SU-DHL-6 (cell line): ENCODE data around the gene CPT1B.

Source experiments
- H2AFZ ChIP-seq: fragments of 200-600 bp; sonication (generic); 2 replicates; pipeline ENCODE4 v1.6.1; 2014; ENCODE audit warnings: low read depth, mild to moderate bottlenecking, moderate library complexity, mixed read lengths, antibody characterized with exemption, low read length; ENCODE audit not compliant: severe bottlenecking
- H3F3A ChIP-seq: fragments of 200-600 bp; shearing (Covaris generic); 2 replicates; pipeline ENCODE4 v1.6.0; 2016; ENCODE audit warnings: antibody characterized with exemption, mild to moderate bottlenecking; ENCODE audit not compliant: insufficient read depth
- H3K27ac ChIP-seq: fragments of 200-600 bp; sonication (generic); 2 replicates; pipeline ENCODE4 v1.5.1; 2016; ENCODE audit warnings: low read depth, mild to moderate bottlenecking, low read length, moderate library complexity, mixed read lengths
- H3K27me3 ChIP-seq: fragments of 200-600 bp; sonication (generic), shearing (Covaris generic); 2 replicates; pipeline ENCODE4 v1.6.0; 2014; ENCODE audit warnings: mild to moderate bottlenecking, low read length
- H3K36me3 ChIP-seq: fragments of 200-600 bp; sonication (generic); 2 replicates; pipeline ENCODE4 v1.6.1; 2014; ENCODE audit warnings: mild to moderate bottlenecking, low read length, mixed read lengths
- H3K4me2 ChIP-seq: fragments of 300-600, 200-600 bp; shearing (Covaris generic), sonication (generic); 2 replicates; pipeline ENCODE4 v1.6.0; 2014; ENCODE audit warnings: low read length, low read depth, mild to moderate bottlenecking; ENCODE audit not compliant: poor library complexity, severe bottlenecking
- H3K4me3 ChIP-seq: fragments of 200-600 bp; sonication (generic); 2 replicates; pipeline ENCODE4 v1.5.1; 2014; ENCODE audit warnings: antibody characterized with exemption, low read length, mild to moderate bottlenecking, mixed read lengths; ENCODE audit not compliant: insufficient read depth, poor library complexity, severe bottlenecking
- H3K79me2 ChIP-seq: fragments of 200-600 bp; sonication (generic); 2 replicates; pipeline ENCODE4 v1.6.1; 2014; ENCODE audit warnings: mild to moderate bottlenecking, low read length, moderate library complexity; ENCODE audit not compliant: insufficient read depth
- H3K9ac ChIP-seq: fragments of 200-600 bp; sonication (generic); 2 replicates; pipeline ENCODE4 v1.7.0; 2014; ENCODE audit warnings: mild to moderate bottlenecking, low read length
- H3K9me2 ChIP-seq: fragments of 200-600 bp; sonication (generic); replicated peaks from 2 replicates; pipeline ENCODE4 v1.6.1; 2014; ENCODE audit warnings: low read length; ENCODE audit not compliant: insufficient read depth
- H3K9me3 ChIP-seq: fragments of 200-600 bp; sonication (generic); 2 replicates; pipeline ENCODE4 v1.6.1; 2014; ENCODE audit warnings: low read length, mixed read lengths; ENCODE audit not compliant: insufficient read depth
- H4K20me1 ChIP-seq: fragments of 200-600 bp; sonication (generic); 2 replicates; pipeline ENCODE4 v1.6.1; 2014; ENCODE audit warnings: low read depth, mild to moderate bottlenecking, antibody characterized with exemption, low read length, moderate library complexity, mixed read lengths
- EZH2phosphoT487 ChIP-seq: fragments of 200-600 bp; sonication (generic), shearing (Covaris generic); conservative IDR thresholded peaks from 2 replicates; pipeline ENCODE4 v1.6.1; 2018; ENCODE audit warnings: mild to moderate bottlenecking, antibody characterized with exemption, low read length, moderate library complexity, mixed read lengths
- TF ChIP-seq, protein P1 (sequence below): fragments of 200-600 bp; sonication (generic); IDR thresholded peaks from one replicate; pipeline ENCODE4 v1.5.1; 2017; ENCODE audit warnings: antibody characterized with exemption, mild to moderate bottlenecking, low read length, moderate library complexity; ENCODE audit not compliant: insufficient read depth, poor library complexity, severe bottlenecking

CPT1B gene

DNA sequence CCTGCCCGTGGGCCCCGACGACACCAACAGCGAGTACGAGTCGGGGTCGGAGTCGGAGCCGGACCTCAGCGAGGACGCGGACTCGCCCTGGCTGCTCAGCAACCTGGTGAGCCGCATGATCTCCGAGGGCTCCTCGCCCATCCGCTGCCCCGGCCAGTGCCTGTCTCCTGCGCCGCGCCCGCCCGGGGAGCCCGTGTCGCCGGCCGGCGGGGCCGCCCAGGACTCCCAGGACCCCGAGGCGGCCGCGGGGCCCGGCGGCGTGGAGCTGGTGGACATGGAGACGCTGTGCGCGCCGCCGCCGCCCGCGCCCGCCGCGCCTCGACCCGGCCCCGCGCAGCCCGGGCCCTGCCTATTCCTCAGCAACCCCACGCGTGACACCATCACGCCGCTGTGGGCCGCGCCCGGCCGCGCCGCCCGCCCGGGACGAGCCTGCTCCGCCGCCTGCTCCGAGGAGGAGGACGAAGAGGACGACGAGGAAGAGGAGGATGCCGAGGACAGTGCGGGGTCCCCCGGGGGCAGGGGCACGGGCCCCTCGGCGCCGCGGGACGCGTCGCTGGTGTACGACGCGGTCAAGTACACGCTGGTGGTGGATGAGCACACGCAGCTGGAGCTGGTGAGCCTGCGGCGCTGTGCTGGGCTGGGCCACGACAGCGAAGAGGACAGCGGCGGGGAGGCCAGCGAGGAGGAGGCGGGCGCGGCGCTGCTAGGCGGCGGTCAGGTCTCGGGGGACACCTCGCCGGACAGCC lies 26.2 kb upstream of the CPT1B start:
- Histone ChIP-seq H3K9me3 (no peaks in the 10 kb centered on the region), H3K36me3 (no peaks in the 10 kb centered on the region), H2AFZ (no peak overlapping the region), H3K79me2 (no peaks in the 10 kb centered on the region), H3K9me2 (no peaks in the 10 kb centered on the region), H3K4me2 (no peak overlapping the region), H3K27ac (no peak overlapping the region), H4K20me1 (no peaks in the 10 kb centered on the region), H3K4me3 (no peak overlapping the region), H3F3A (no peaks in the 10 kb centered on the region), H3K9ac (no peak overlapping the region), H3K27me3 (no peaks in the 10 kb centered on the region)
- TF ChIP-seq, protein P1, sequence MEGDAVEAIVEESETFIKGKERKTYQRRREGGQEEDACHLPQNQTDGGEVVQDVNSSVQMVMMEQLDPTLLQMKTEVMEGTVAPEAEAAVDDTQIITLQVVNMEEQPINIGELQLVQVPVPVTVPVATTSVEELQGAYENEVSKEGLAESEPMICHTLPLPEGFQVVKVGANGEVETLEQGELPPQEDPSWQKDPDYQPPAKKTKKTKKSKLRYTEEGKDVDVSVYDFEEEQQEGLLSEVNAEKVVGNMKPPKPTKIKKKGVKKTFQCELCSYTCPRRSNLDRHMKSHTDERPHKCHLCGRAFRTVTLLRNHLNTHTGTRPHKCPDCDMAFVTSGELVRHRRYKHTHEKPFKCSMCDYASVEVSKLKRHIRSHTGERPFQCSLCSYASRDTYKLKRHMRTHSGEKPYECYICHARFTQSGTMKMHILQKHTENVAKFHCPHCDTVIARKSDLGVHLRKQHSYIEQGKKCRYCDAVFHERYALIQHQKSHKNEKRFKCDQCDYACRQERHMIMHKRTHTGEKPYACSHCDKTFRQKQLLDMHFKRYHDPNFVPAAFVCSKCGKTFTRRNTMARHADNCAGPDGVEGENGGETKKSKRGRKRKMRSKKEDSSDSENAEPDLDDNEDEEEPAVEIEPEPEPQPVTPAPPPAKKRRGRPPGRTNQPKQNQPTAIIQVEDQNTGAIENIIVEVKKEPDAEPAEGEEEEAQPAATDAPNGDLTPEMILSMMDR: no peak
- no peak for TF ChIP-seq EZH2phosphoT487

DNA sequence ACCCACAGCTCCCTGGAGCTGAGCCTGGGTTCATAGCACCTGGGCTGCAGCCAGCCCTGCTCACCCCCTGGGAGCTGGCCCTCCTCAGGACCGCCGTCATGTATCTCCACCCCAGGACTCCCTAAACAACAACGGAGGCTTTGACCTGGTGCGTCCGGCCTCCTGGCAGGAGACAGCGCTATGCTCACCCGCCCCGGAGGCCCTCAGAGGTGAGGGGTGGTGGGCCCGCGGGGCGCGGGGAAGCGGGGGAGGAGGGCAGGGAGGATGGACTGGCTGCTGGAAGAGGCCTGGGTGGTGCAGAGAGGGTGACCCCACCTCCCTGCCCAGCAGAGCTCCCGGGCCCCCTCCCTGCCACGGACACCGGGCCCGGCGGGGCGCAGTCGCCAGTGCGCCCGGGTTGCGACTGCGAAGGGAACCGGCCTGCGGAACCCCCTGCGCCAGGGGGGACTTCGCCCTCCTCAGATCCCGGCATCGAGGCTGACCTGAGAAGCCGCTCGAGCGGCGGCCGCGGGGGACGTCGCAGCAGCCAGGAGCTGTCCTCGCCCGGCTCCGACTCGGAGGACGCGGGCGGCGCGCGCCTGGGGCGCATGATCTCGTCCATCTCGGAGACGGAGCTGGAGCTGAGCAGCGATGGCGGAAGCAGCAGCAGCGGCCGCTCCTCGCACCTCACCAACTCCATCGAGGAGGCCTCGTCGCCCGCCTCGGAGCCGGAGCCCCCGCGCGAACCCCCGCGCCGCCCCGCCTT lies 25.5 kb upstream of the CPT1B start:
- Histone ChIP-seq H3K9me3 (no peaks in the 10 kb centered on the region), H2AFZ (no peak overlapping the region), H3K27me3 (no peaks in the 10 kb centered on the region), H3K36me3 (no peaks in the 10 kb centered on the region), H3K27ac (no peak overlapping the region), H3K79me2 (no peaks in the 10 kb centered on the region), H3K9me2 (no peaks in the 10 kb centered on the region), H3K4me3 (no peak overlapping the region), H3K9ac (no peak overlapping the region), H4K20me1 (no peaks in the 10 kb centered on the region), H3F3A (no peaks in the 10 kb centered on the region), H3K4me2 (no peak overlapping the region)
- TF ChIP-seq, protein P1: no peak
- TF ChIP-seq EZH2phosphoT487: no peak

DNA sequence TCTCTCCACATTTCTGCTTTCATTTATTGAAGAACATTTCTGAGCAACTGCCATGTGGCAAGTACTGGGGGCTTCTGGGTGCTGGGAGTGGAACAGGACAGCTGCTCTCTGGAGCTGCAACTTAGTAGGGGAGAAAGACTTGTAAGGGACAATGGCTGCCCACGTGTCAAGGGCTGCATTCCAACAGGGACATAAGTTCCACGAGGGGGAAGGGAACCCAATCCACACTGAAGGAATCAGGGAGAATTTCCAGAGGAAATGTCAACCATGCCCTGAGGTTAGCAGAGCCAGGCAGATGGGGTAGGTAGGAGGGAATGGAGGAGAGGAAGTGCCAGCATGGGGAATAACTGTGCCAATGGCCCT lies 24.1 kb upstream of the CPT1B start:
- H3K4me3 ChIP-seq: no peak overlapping the region
- H3K27me3 ChIP-seq: no peaks in the 10 kb centered on the region
- H2AFZ ChIP-seq: no peak overlapping the region
- H3K79me2 ChIP-seq: no peaks in the 10 kb centered on the region
- H3K9me3 ChIP-seq: no peaks in the 10 kb centered on the region
- H3K36me3 ChIP-seq: no peaks in the 10 kb centered on the region
- H3K27ac ChIP-seq: no peak overlapping the region
- H4K20me1 ChIP-seq: no peaks in the 10 kb centered on the region
- TF ChIP-seq, protein P1: no peak
- TF ChIP-seq EZH2phosphoT487: no peak
- no peaks in the 10 kb centered on the region for H3F3A ChIP-seq
- no peaks in the 10 kb centered on the region for H3K9me2 ChIP-seq
- H3K4me2 ChIP-seq: no peak overlapping the region
- H3K9ac ChIP-seq: no peak overlapping the region
